Measurements from ENCODE around the gene OSR1. TPM values are rescaled to one million over a fixed set of nuclear protein-coding genes. Genes with fewer than 3 reads are reported as not detected.

Gene OSR1
- total and polyA plus RNA-seq, 7 experiments from 2014 or later = not detected

DNA sequence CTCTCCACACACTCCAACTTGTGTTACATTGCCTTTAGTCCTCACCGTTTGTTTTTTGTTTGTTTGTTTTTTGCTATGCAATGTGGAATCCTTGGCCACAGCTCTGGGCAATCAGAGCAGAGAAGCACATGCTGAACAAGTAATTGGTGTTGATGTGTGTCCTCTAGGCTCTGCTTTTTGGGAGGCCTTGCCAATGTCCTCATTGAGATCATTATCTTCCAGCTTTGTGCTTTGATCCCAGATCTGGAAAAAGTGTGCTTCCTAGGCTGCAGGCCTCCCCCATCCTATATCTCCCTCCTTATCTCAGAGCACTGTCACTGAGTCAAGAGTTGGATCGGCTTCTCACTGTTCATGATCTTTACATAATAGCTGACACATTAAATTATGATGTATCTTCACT lies 25.9 kb downstream of the OSR1 start:
- Histone ChIP-seq H3K4me1 (ENCODE audit: control insufficient read depth in 2 of 2, insufficient read depth in 2 of 2, low read length in 2 of 2) (no peaks in the 10 kb centered on the region), H3K4me3 (ENCODE audit: low read length) (no peak overlapping the region), H3K27ac (ENCODE audit: low read depth, low read length) (no peak overlapping the region), H3K9me3 (ENCODE audit: control insufficient read depth in 2 of 3, low read length in 3 of 3) (no peaks in the 10 kb centered on the region), H3K36me3 (ENCODE audit: control insufficient read depth in 2 of 3, insufficient read depth in 3 of 3, low read length in 3 of 3) (no peaks in the 10 kb centered on the region), H3K27me3 (ENCODE audit: control insufficient read depth in 2 of 2, insufficient read depth in 2 of 2, low read length in 2 of 2) (no peaks in the 10 kb centered on the region)
- ATAC-seq (no peak), DNase-seq (no peak)
- ChIA-PET POLR2A (interaction anchor here (0.7 kb wide), 1 partner anchor 704 kb away, joined by 3 read pairs; no protein-coding TSS in a partner anchor), CTCF (no interaction called here)
- peaks cover 0 to 4% (median 0%) of the 10 kb centered on the region in 5 donors for H3K27me3 Mint-ChIP-seq
- intact Hi-C loops (cut with micrococcal nuclease) = no loop called here
- H3K27ac Mint-ChIP-seq = no peak overlapping the region
- H3K9me3 Mint-ChIP-seq = no peaks in the 10 kb centered on the region
- H3K4me3 Mint-ChIP-seq = no peak overlapping the region
- no peaks in the 10 kb centered on the region for H3K4me1 Mint-ChIP-seq
- peaks cover 0 to 20% (median 4%) of the 10 kb centered on the region in 5 donors for H3K36me3 Mint-ChIP-seq

- H3K27me3 ChIP-seq (ENCODE audit: control insufficient read depth in 2 of 2, insufficient read depth in 2 of 2, low read length in 2 of 2) = no peaks in the 10 kb centered on the region
- intact Hi-C loops (cut with micrococcal nuclease) = no loop called here
- Mint-ChIP-seq H3K4me3 (no peak overlapping the region), H3K9me3 (no peaks in the 10 kb centered on the region), H3K4me1 (no peaks in the 10 kb centered on the region), H3K27me3 (peaks cover 0 to 4% (median 0%) of the 10 kb centered on the region in 5 donors), H3K27ac (no peak overlapping the region), H3K36me3 (peaks cover 0 to 18% (median 0%) of the 10 kb centered on the region in 5 donors)
- DNase-seq (no peak), ATAC-seq (no peak)
- ChIA-PET CTCF (no interaction called here), POLR2A (no interaction called here)
- no peaks in the 10 kb centered on the region for H3K4me1 ChIP-seq (ENCODE audit: control insufficient read depth in 2 of 2, insufficient read depth in 2 of 2, low read length in 2 of 2)
- H3K36me3 ChIP-seq (ENCODE audit: control insufficient read depth in 2 of 3, insufficient read depth in 3 of 3, low read length in 3 of 3) = no peaks in the 10 kb centered on the region
- H3K9me3 ChIP-seq (ENCODE audit: control insufficient read depth in 2 of 3, low read length in 3 of 3) = no peaks in the 10 kb centered on the region
- no peak overlapping the region for H3K4me3 ChIP-seq (ENCODE audit: low read length)
- H3K27ac ChIP-seq (ENCODE audit: low read depth, low read length) = no peak overlapping the region
Observed at GRCh38 chr2:19331450-19331849, 27.0 kb downstream of the OSR1 start.

DNA sequence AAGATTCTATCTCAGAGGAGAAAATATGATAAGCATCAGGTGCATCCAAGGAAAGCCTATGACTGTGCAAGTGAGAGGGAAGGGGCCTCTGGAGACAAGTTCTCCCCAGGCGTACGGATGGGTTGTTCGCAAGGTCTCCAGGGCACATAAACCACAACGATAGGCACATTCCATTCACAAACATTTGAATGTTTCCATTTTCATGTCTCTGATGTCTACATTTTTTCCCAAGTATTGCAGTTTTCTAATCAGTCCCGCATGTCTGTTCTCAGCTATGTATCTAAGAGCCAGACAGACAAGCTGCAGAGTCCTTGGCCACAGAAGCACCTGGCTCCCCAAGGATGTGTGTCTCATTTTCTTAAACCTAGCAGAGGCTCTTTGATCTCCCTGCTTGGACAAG lies 28.0 kb downstream of the OSR1 start:
- Mint-ChIP-seq H3K4me3 (no peak overlapping the region), H3K27ac (no peak overlapping the region), H3K9me3 (no peaks in the 10 kb centered on the region), H3K4me1 (no peaks in the 10 kb centered on the region), H3K27me3 (peaks cover 0 to 4% (median 0%) of the 10 kb centered on the region in 5 donors), H3K36me3 (peaks cover 0 to 16% (median 0%) of the 10 kb centered on the region in 5 donors)
- no peaks in the 10 kb centered on the region for H3K4me1 ChIP-seq (ENCODE audit: control insufficient read depth in 2 of 2, insufficient read depth in 2 of 2, low read length in 2 of 2)
- CTCF ChIA-PET = no interaction called here
- H3K36me3 ChIP-seq (ENCODE audit: control insufficient read depth in 2 of 3, insufficient read depth in 3 of 3, low read length in 3 of 3) = no peaks in the 10 kb centered on the region
- no peaks in the 10 kb centered on the region for H3K27me3 ChIP-seq (ENCODE audit: control insufficient read depth in 2 of 2, insufficient read depth in 2 of 2, low read length in 2 of 2)
- no peak overlapping the region for H3K4me3 ChIP-seq (ENCODE audit: low read length)
- no peak for ATAC-seq
- H3K9me3 ChIP-seq (ENCODE audit: control insufficient read depth in 2 of 3, low read length in 3 of 3) = no peaks in the 10 kb centered on the region
- POLR2A ChIA-PET = no interaction called here
- intact Hi-C loops (cut with micrococcal nuclease) = no loop called here
- DNase-seq = no peak
- no peak overlapping the region for H3K27ac ChIP-seq (ENCODE audit: low read depth, low read length)

DNA sequence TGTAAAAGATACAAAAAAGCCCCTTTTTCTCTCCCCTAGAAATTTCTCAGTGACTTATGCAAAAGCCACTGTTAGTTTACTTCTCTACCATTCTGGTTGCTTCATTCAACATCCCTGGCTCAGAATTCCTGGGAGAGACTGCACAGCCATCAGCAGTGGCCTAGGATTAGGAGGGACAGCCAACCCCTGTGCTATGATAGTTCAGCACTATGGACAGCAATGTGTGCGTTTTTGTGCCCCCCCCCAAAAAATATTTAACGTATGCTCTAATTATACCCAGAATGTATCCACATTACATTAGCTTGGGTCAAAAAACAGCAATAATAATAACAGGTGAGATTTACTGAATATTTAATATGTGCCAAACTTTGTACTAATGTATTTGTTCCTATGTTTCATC lies 29.0 kb downstream of the OSR1 start:
- Mint-ChIP-seq H3K27ac (no peak overlapping the region), H3K4me1 (no peaks in the 10 kb centered on the region), H3K27me3 (peaks cover 0 to 5% (median 0%) of the 10 kb centered on the region in 5 donors), H3K9me3 (no peaks in the 10 kb centered on the region), H3K4me3 (no peak overlapping the region), H3K36me3 (peaks cover 0 to 16% (median 0%) of the 10 kb centered on the region in 5 donors)
- DNase-seq (no peak), ATAC-seq (no peak)
- intact Hi-C loops (cut with micrococcal nuclease) = loop anchor here in 1 of 2 donors (10.0 kb wide), 1 partner anchor 815 kb away; no protein-coding TSS in a partner anchor
- Histone ChIP-seq H3K4me3 (ENCODE audit: low read length) (no peak overlapping the region), H3K36me3 (ENCODE audit: control insufficient read depth in 2 of 3, insufficient read depth in 3 of 3, low read length in 3 of 3) (no peaks in the 10 kb centered on the region), H3K27ac (ENCODE audit: low read depth, low read length) (no peak overlapping the region), H3K4me1 (ENCODE audit: control insufficient read depth in 2 of 2, insufficient read depth in 2 of 2, low read length in 2 of 2) (no peaks in the 10 kb centered on the region), H3K27me3 (ENCODE audit: control insufficient read depth in 2 of 2, insufficient read depth in 2 of 2, low read length in 2 of 2) (no peaks in the 10 kb centered on the region), H3K9me3 (ENCODE audit: control insufficient read depth in 2 of 3, low read length in 3 of 3) (no peaks in the 10 kb centered on the region)
- ChIA-PET POLR2A (no interaction called here), CTCF (interaction anchor here (0.6 kb wide), 1 partner anchor 341 kb away, joined by 3 read pairs; no protein-coding TSS in a partner anchor)

- H3K4me3 Mint-ChIP-seq = no peak overlapping the region
- intact Hi-C loops (cut with micrococcal nuclease) = loop anchor here in 1 of 2 donors (10.0 kb wide), 1 partner anchor 813 kb away; no protein-coding TSS in a partner anchor
- ATAC-seq (no peak), DNase-seq (no peak)
- Histone ChIP-seq H3K9me3 (ENCODE audit: control insufficient read depth in 2 of 3, low read length in 3 of 3) (no peaks in the 10 kb centered on the region), H3K27ac (ENCODE audit: low read depth, low read length) (no peak overlapping the region), H3K36me3 (ENCODE audit: control insufficient read depth in 2 of 3, insufficient read depth in 3 of 3, low read length in 3 of 3) (no peaks in the 10 kb centered on the region), H3K27me3 (ENCODE audit: control insufficient read depth in 2 of 2, insufficient read depth in 2 of 2, low read length in 2 of 2) (no peaks in the 10 kb centered on the region), H3K4me3 (ENCODE audit: low read length) (no peak overlapping the region), H3K4me1 (ENCODE audit: control insufficient read depth in 2 of 2, insufficient read depth in 2 of 2, low read length in 2 of 2) (no peaks in the 10 kb centered on the region)
- CTCF ChIA-PET = interaction anchor here (0.5 kb wide), 1 partner anchor 108 kb away, joined by 3 read pairs; no protein-coding TSS in a partner anchor
- no peak overlapping the region for H3K27ac Mint-ChIP-seq
- no peaks in the 10 kb centered on the region for H3K4me1 Mint-ChIP-seq
- H3K27me3 Mint-ChIP-seq = peaks cover 0 to 5% (median 0%) of the 10 kb centered on the region in 5 donors
- peaks cover 0 to 14% (median 7%) of the 10 kb centered on the region in 5 donors for H3K36me3 Mint-ChIP-seq
- POLR2A ChIA-PET = no interaction called here
- no peaks in the 10 kb centered on the region for H3K9me3 Mint-ChIP-seq
Observed at GRCh38 chr2:19327496-19327895, 30.9 kb downstream of the OSR1 start.

DNA sequence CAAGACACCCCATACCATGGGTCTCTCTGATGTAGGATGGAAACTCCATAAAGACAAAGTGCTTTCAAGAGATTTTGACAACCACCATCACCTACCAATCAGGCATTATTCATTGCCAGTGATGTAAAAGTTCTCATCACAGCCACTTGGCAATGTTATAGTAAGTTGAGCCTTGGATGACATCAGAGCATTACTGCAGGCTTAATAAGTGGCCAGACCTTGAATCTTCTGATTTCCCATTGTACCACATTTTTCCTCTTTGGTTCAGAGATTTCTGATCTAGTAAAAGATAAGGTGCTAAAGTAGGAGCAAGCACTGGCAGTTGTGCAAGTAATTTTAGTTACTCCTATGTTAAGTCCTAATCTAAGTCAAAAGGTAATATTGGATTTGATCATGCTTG lies 36.5 kb downstream of the OSR1 start:
- H3K4me1 ChIP-seq (ENCODE audit: control insufficient read depth in 2 of 2, insufficient read depth in 2 of 2, low read length in 2 of 2) = no peaks in the 10 kb centered on the region
- H3K4me3 ChIP-seq (ENCODE audit: low read length) = no peak overlapping the region
- no peak overlapping the region for H3K4me3 Mint-ChIP-seq
- H3K36me3 ChIP-seq (ENCODE audit: control insufficient read depth in 2 of 3, insufficient read depth in 3 of 3, low read length in 3 of 3) = no peaks in the 10 kb centered on the region
- CTCF ChIA-PET = no interaction called here
- POLR2A ChIA-PET = no interaction called here
- H3K27ac Mint-ChIP-seq = no peak overlapping the region
- H3K9me3 ChIP-seq (ENCODE audit: control insufficient read depth in 2 of 3, low read length in 3 of 3) = no peaks in the 10 kb centered on the region
- H3K27me3 Mint-ChIP-seq = peaks cover 0 to 10% (median 0%) of the 10 kb centered on the region in 5 donors
- H3K9me3 Mint-ChIP-seq = peaks cover 0 to 6% (median 0%) of the 10 kb centered on the region in 11 donors
- no peaks in the 10 kb centered on the region for H3K4me1 Mint-ChIP-seq
- DNase-seq = no peak
- intact Hi-C loops (cut with micrococcal nuclease) = loop anchor here in 1 of 2 donors (10.0 kb wide), 1 partner anchor 807 kb away; no protein-coding TSS in a partner anchor
- H3K27ac ChIP-seq (ENCODE audit: low read depth, low read length) = no peak overlapping the region
- peaks cover 0 to 22% (median 7%) of the 10 kb centered on the region in 5 donors for H3K36me3 Mint-ChIP-seq
- no peak for ATAC-seq
- no peaks in the 10 kb centered on the region for H3K27me3 ChIP-seq (ENCODE audit: control insufficient read depth in 2 of 2, insufficient read depth in 2 of 2, low read length in 2 of 2)

GRCh38 chr2:19320813-19321212 lies 37.6 kb downstream of the OSR1 start:
- Mint-ChIP-seq H3K4me3 (no peak overlapping the region), H3K27me3 (peaks cover 0 to 10% (median 0%) of the 10 kb centered on the region in 5 donors), H3K4me1 (no peaks in the 10 kb centered on the region), H3K36me3 (peaks cover 0 to 22% (median 7%) of the 10 kb centered on the region in 5 donors), H3K27ac (no peak overlapping the region), H3K9me3 (peaks cover 0 to 6% (median 0%) of the 10 kb centered on the region in 11 donors)
- ChIA-PET CTCF (no interaction called here), POLR2A (no interaction called here)
- Histone ChIP-seq H3K36me3 (ENCODE audit: control insufficient read depth in 2 of 3, insufficient read depth in 3 of 3, low read length in 3 of 3) (no peaks in the 10 kb centered on the region), H3K27ac (ENCODE audit: low read depth, low read length) (no peak overlapping the region), H3K4me1 (ENCODE audit: control insufficient read depth in 2 of 2, insufficient read depth in 2 of 2, low read length in 2 of 2) (no peaks in the 10 kb centered on the region), H3K27me3 (ENCODE audit: control insufficient read depth in 2 of 2, insufficient read depth in 2 of 2, low read length in 2 of 2) (no peaks in the 10 kb centered on the region), H3K4me3 (ENCODE audit: low read length) (no peak overlapping the region), H3K9me3 (ENCODE audit: control insufficient read depth in 2 of 3, low read length in 3 of 3) (no peaks in the 10 kb centered on the region)
- intact Hi-C loops (cut with micrococcal nuclease) = loop anchor here in 1 of 2 donors (10.0 kb wide), 1 partner anchor 806 kb away; no protein-coding TSS in a partner anchor
- DNase-seq (no peak), ATAC-seq (no peak)
